Measurements from ENCODE around the gene TENM3. TPM values are rescaled to one million over a fixed set of nuclear protein-coding genes. Genes with fewer than 3 reads are reported as not detected.
"Not testable (repeated sequence)": the region's sequence is repeated elsewhere in the genome, so short reads cannot be mapped to it uniquely, and the experiment has no call there.

Gene TENM3
- polyA plus RNA-seq, 12 donors = 15.7 to 33.0 (median 18.3) TPM; not detected in 1

DNA sequence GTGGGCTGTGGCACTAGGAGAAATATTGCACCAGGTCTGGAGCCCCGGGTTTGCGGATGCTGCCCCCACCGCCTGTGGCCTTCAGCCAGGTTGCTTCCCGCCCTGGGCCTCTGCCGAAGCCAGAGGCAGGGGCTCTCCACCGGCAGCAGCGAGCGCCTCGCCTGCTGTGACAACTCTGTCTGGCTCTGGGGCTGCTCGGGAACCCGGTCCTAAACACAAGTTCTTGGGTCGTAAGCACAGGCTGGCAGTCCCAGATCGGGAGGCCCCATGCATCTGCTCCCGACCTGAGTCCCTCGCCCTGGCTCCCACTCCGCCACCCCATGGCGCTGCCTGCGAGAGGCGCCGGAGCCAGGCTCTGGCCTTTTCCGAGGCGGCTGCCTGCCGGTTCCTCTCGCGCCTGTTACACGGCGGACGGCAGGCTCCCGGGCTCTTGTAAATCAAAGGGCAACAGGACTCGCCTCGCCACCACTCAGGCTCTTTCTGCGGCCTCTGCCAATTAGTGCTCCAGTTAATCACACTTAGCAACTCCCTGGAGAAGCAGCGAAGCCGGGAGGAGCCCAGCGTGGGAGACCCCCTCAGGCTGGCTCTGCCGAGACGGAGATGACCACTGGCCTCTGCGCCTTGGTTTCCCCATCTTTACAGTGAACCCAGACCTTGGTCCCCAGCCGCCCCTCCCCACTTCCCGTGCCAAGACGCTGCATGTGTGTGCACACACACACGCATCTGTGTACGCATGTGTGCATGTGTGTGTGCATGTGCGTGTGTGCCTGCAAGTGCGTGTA is 564.8 kb downstream of the TENM3 start:
- DNase-seq = no peak

DNA sequence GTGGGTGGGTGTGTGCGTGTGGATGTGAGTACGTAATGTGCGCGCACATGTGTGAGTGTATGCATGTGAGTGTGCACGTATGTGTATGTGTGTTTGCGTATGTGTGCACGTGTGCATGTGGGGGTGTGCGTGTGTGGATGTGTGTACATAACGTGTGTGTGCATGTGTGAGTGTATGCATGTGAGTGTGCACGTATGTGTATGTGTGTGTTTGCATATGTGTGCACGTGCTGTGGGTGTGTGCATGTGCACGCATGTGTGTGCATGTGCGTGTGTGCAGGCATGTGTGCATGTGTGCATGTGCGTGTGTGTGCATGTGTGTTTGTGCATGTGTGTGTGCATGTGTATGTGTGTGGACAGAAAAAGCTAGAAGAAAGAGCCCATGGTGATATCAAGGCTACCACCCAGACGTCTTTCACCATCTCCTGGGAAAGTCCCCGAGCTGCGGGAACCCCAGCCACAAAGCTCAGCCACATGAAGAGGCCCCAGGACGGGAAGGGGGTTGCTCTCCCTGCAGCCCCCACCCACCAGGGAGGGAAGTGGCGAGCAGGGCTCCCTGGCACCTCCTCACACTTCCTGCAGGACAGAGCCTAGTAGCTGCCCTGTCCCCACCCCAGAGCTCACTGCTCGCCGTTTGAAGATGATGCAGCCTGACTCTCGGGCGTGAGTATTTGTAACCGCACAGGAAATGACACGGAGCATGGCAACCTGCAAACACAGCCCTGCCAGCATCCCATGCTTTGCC is 565.6 kb downstream of the TENM3 start:
- no peak for DNase-seq

DNA sequence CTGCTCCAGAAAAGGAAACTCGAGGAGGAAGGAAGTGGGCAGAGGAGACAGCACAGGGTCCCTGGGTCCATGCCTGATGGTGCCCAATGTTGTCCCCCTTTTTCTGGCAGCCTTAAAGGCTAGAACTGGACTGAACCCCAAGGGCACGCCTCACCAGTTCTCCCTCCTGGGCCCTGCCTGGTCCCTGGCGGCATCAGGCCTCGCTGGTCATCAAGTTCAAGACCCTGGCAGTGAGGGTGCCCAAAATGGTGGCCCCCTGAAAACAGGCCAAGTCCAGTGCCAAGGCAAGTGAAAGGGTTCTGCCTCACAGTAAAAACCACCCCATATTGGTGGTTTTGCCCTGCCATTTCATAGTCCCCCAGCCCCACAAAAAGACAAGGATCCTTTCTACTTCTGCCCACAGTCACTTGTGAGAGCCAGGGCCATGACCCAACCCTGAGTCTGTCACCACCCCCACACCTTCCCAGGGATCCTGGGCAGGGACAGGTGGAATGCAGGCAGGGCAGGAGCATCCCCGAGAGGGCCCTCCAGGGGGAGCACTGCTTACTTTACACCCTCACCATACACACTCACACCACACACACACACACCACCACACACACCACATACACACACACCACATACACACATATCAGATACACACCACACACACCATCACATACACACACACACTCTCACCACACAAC is 566.4 kb downstream of the TENM3 start:
- no peak for DNase-seq

DNA sequence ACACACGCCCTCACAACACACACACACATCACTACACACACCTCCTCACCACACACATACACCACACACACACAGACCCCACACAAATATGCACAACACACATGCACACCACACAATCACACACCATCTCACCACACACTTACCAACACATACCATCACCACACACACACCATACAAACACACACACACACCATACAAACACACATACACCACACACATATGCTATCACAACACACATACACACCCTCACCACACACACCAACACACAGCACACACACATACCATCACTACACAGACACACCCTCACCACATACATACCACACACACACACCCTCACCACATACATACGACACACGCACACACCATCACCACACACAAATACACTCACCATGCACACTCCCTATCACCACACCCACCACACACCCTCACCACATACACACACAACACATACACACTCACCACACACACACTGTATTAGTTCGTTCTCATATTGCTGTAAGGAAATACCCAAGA is 567.0 kb downstream of the TENM3 start:
- DNase-seq = no peak

DNA sequence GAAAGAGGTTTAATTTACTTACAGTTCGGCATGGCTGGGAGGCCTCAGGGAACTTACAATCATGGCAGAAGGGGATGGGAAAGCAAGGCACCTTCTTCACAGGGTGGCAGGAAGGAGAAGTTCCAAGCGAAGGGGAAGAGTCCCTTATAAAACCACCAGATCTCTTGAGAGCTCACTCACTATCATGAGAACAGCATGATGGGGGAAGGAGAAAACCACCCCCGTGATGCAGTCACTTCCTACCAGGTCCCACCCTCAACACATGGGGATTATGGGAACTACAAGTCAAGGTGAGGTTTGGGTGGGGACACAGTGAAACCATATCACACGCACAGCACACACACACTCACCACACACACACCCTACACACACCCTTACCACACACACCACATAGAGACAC is 569.7 kb downstream of the TENM3 start:
- no peak for DNase-seq

DNA sequence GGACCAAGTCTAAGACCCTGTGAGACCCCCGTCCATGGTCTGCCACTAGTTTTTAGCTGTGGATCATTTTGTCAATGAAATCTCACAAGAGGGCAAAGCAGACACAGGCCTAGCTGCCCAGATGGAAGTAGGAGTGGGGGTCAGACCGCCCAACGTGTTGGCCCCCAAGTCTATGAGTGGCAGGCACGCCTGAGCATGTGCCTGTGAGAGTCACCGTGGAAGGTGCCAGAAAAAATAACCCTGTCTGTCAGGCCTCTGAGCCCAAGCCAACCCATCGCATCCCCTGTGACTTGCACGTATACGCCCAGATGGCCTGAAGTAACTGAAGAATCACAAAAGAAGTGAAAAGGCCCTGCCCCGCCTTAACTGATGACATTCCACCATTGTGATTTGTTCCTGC is 570.9 kb downstream of the TENM3 start:
- not testable (repeated sequence) for DNase-seq

DNA sequence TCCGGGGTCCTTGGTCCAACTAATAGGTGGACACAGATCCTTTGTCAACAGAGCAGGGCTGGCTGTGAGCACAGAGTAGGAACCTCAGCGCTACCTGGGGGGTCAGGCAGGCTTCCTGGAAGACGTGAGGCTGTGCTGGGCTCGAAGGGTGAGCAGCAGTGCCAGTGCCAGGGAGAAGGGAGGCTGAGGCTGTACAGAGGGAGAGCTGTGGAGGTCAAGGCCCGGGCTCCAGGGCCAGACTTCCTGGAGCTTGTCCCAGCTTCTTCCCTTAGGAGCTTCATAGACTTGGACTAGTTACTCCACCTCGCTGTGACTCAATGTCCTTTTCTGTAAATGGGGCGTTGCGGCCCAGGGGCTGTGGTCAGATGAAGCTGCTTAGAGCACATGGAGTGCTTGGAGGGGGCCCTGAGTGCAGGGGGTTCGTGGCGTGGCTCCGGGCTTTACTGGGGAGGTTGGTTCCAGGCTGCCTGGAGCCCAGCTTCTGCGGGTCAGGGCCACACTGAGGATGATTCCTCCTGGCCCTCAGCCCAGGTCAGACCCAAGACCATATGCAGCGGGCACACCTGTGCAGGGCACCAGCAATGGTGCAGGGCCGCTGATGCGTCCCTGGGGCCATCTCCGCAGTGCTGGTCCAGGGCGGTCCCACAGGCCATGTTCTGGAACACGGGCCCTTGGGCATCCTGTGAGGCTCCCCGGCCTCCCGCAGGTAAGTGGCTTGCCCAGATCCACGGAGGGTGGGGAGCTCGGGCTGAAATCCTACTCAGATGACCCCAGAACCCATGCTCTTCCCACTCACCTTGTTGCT is 575.9 kb downstream of the TENM3 start:
- DNase-seq = no peak

DNA sequence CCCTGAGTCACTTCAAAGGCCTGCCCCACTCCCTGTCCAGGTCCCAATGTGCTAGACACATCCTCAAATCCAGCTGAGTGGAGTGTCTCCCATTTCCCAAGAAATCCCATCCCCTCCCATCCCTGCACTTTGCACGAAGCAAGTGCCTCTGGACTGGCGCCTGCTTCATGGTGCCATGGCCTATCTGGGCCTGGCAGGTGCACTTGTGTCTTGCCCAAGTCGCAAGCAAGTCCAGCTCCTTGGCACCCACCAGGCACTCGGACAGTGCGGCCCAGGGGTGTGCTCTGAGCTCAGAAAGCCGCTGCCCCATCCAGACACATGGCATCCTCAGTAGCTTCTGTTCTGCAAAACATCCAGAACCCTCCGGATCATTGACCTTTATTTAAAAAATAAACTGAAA is 576.5 kb downstream of the TENM3 start:
- DNase-seq = no peak

DNA sequence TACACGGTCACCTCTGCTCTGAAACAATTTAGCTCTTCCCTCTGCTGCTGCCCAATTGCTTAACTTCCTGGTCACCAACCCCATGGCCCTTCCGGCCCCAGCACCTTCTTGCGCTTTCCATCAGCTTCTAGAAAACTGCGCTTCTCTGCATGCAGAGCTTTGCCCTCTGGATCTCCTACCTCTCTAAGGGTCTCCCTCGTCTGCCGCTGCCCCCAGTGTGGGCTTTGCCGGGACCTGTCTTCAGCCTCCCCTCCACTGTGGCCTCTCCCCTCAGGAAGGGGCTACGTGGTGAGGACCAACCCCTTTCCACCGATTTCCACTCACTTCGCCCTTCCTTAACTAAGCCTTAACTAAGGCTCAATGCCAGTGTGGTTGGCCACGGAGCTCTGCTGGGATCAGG is 579.4 kb downstream of the TENM3 start:
- DNase-seq = no peak

DNA sequence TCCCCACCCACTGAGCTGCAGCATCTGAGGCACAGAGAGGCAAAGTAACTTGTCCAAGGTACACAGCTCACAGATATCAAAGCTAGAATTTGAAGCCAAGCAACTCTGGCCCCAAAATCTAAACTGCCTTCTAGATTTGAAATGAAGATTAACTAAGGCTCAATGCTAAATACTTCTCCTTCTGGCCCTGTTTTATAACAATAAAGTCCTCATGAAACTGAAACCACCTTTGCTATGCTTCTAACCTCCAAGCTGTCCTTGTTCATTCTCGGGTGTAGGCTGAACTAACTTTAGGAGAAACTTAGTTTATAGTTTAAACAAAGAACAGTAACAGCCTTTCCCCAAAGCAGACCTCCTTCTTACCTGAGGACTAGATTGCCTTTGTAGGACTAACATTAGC is 580.4 kb downstream of the TENM3 start:
- DNase-seq = no peak

DNA sequence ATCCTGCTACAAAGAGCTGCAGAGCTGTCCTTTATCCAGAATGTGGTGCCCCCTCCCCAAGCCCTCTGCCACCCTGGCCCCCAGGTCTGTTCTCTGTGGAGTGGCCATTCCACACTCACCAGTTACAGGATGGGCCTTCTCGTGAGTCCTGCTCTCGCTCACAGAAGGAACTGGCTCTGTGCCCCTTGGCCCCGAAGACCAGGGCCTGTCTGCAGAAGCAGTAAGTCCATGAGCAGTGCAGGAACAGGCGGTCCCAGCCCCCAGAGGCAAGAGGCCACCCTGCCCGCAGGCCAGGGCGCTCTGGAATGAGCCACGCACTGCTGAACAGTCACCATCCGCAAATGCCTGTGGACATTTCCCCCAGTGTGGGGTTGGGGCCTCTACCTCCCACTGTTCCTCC is 581.8 kb downstream of the TENM3 start:
- DNase-seq = no peak

DNA sequence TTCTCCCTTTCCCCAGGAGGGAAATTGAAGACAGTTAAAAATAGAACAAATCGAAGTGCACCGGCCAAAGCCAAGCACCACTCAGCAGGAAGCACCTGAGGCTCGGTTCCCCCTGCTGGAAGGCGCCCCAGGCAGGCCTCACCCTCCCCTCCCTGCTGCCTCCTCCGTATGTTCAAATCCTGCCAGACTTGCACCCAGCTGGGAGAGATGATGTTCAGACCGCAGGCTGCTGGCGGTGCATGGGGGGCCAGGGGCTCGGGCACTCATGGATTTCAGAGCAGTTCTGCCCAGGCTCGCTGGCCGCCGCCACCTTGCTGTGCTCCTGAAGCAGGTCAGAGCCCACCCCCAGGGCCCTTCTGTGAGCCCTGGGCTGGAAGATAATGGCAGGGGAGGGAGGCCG is 582.6 kb downstream of the TENM3 start:
- no peak for DNase-seq

DNA sequence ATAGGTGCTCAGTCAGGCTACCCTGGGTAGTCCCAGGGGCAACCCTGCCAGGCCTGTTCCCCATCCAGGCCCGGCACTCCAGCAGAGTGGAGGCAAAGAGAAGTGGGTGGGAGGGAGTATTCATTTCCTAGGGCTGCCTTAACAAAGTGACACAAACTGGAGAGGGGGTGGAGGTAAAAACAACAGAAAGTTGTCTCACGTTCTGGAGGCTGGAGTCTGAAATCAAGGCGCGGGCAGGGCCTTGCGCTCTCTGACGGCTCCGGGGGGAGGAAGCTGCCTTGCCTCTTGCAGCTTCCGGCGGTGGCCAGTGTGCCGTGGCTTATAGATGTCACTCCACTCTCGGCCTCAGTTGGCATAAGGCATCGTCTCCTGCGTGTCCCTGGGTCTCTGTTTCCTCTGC is 583.2 kb downstream of the TENM3 start:
- no peak for DNase-seq

DNA sequence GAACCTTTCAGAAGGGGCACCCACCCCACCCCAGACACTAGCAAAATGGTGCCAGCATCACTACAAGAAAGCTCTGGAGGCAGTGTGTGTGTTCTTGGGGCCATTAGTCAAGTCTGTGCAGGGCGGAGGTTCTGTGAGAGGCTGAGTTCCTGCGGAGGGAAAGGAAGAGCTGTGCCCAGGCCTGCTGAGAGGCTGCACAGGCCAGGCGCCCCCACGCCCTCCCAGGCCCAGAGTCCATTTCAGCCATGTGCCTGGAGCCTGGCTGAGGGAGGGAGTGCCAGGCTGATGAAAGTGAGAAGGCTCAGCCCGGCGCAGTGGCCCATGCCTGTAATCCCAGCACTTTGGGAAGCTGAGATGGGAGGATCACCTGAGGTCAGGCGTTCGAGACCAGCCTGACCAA is 584.0 kb downstream of the TENM3 start:
- no peak for DNase-seq

DNA sequence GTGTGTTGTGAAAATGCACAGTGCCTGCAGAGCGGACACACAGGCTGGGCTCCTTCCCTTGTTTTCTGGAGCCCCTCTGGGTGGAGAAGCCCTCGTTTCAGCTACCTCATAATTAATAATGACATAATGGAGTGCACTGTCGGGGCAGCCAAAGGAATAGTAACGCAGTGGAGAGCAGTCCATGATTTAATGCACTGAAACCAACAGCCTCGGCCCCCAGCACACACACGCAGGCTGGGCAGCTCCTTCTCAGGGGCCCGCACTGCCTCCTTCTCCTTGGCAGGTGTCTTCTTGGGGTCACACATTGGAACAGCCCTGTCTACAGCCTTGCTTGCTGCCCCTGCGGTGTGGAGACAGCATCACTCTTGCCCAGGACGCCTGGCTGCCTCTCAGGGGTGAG is 584.8 kb downstream of the TENM3 start:
- no peak for DNase-seq

DNA sequence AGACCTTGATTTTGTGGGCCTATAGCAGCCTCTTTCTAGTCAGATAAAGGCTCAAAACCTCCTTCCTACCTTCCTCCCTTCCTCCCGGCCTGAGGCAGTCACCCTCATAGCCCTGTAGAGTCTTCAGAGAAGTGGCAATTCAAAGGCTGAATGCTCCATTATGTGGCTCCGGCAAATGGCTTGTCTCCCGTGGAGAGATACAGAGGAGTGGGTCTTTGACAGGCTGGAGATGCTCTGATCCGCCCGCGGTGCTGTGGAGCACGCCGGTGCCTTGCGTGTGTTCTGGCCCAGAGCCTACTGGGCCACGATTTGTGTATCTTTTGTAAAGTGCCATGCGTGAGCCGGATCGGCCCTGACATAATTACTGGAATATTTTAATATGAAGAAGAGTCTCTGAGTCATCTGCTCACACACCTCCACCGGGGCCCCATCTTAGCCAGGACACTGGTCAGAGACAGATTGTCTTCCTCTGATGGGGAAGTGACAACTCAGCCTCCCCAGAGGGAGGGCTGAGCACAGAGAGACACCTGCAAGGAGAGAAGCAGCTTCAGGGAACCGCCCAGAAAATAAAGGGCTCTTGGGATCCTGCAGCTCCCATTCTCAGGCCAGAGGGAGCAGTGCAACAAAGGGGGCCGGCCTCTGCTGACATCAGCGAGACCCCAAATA is 585.3 kb downstream of the TENM3 start:
- DNase-seq = no peak

DNA sequence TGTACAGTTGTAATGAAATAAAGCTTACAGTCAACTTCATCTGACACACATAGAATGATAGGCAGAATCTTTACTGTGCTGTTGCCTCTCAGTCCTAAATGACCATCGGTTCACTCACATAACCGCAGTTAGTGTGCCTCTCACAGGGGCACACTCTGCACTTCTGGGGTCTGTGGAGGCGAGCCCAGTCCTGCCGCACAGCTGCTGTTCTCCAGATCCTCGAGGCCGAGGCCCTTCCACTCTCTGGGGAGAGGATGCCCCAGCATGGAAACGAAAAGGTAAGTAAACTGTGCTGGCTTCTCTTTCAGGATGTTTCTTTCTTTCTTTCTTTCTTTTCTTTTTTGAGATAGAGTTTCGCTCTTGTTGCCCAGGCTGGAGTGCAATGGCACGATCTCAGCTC is 586.0 kb downstream of the TENM3 start:
- DNase-seq = no peak

DNA sequence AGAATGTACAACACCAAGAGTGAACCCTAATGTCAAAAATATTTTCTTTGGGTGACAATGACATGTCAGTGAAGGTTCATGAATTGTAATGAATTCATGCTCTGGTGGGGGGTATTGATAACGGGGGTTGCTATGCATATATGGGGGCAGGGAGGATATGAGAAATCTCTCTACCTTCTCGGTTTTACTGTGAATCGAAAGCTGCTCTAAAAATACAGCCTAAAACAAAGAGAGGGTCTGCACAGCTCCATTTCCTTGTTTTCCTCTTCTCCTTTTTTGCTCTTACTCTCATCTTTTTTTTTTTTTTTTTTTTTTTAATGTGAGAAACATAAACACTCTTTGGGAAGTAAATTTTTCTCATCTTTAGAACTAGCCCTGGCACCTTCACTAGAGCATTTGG is 588.2 kb downstream of the TENM3 start:
- DNase-seq = no peak

DNA sequence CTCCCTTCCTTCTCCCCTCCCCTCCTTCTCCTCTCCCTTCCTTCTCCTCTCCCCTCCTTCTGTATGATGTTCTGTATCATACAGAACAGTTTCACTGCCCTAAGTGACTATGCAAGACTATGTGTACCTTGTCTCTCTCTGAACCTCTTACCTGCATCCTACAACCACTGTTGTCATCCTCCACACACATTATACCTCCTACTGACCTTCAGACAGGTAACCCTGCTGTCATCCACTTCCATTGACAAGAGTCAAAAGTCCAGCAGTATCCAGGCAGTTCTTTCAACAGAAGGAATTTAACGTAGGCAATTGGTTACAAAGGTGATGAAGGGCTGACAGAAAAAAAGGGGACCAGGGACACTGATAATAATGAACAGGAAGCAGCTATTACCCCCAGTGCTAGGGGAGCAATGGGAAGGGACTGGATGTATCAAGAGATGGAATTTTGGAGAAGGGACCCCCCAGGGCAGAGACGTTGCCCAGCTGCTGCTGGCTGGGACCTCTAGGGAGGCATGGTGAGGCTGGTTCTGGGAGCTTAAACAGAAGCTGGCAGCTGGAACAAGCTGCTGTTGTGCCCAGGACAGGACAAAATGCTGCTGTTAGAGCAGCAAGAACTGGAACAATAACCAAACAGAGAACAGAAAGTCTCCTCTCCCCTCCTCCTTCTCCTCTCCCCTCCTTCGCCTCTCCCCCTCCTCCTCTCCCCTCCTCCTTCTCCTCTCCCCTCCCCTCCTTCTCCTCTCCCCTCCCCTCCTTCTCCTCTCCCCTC is 589.3 kb downstream of the TENM3 start:
- DNase-seq = no peak

DNA sequence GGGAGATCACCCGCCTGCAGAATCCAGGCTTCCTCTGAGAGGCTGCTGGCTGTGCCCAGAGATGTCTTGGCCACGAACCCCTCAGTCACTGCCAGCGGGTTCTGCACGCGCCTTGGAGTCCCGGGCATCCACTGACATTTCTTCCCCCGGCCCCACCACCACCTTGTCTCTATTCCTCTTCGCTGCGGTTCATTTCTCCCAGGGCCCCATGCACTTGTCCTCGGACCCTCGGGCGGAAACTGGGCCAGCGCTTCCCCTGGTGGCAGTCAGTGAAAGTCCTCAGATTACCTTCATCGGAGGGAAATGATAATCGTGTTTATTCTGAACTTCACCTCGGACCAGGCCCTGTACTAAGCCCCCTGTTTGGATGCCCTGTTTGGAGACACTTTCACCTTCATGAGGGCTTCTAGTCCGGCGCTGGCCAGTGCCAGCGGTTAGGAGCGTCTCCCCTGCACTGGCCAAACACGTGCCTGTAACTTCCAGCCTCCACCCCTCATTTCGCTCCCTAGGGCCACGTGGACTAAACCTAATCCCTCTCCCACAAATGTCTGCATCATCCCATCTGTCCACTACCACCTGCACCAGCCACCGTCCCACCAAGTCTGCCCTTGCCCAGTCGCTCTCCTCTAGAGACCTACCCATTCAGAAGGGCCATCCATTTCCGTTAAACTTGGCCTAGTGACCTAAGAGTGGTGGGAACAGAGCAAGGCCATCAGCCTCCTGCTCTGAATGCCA is 592.0 kb downstream of the TENM3 start:
- DNase-seq = no peak
